Thoracic aorta (tissue), 2 donors: ENCODE data around the gene MAEL. TPM values are rescaled to one million over a fixed set of nuclear protein-coding genes. Genes with fewer than 3 reads are reported as not detected.
A peak's percentile ranks its signal among the peaks of the same experiment; 100 is the strongest.

Experiments
- ATAC-seq: fragments of 150-250 bp; one replicate; pipeline ENCODE4 v1.8.0; 2017; ENCODE audit warnings: low read depth; ENCODE audit not compliant: insufficient number of reproducible peaks, low FRiP score
- DNase-seq: peaks from one replicate; pipeline ENCODE4 v3.0.0-alpha.2; 2020; ENCODE audit warnings: low spot score
- H3K27ac ChIP-seq, 2 donors: fragments of 200-600 bp; sonication (generic); 1 replicate in 1 of 2; 2 replicates in 1 of 2; pipeline ENCODE4 v1.5.1; 2016; ENCODE audit warnings: mild to moderate bottlenecking in 2 of 2, moderate library complexity in 2 of 2
- H3K27me3 ChIP-seq: fragments of 200-600 bp; sonication (generic); replicated peaks from 2 replicates; pipeline ENCODE4 v1.6.0; 2016; ENCODE audit warnings: mild to moderate bottlenecking; ENCODE audit not compliant: insufficient read depth
- H3K36me3 ChIP-seq: fragments of 200-600 bp; sonication (generic); one replicate; pipeline ENCODE4 v1.5.1; 2016
- H3K4me1 ChIP-seq, 2 donors: fragments of 200-600 bp; sonication (generic); 1 replicate in 1 of 2; 2 replicates in 1 of 2; pipeline versions ENCODE4 v1.5.1 to v1.6.0; 2016; ENCODE audit warnings: low read depth in 2 of 2, mild to moderate bottlenecking in 1 of 2; ENCODE audit not compliant: control insufficient read depth in 1 of 2
- H3K4me3 ChIP-seq: fragments of 200-600 bp; sonication (generic); 2 replicates; pipeline ENCODE4 v1.5.1; 2016; ENCODE audit warnings: mild to moderate bottlenecking
- H3K9me3 ChIP-seq: fragments of 200-600 bp; sonication (generic); 2 replicates; pipeline ENCODE4 v1.5.1; 2016
- total RNA-seq, 2 donors: library from RNA; depleted of rRNA; stranded (reverse); fragments of >200 nt; gene quantifications; one replicate each; pipeline versions ENCODE4 v1.1.0 to v1.2.3, GENCODE V29; 2016
- TF ChIP-seq, protein P1 (sequence below): fragments of 200-600 bp; sonication (generic); IDR thresholded peaks from one replicate; pipeline ENCODE4 v1.5.1; 2019; ENCODE audit warnings: antibody characterized with exemption

Gene MAEL
- total RNA-seq, 2 donors from 2014 or later, result not detected

DNA sequence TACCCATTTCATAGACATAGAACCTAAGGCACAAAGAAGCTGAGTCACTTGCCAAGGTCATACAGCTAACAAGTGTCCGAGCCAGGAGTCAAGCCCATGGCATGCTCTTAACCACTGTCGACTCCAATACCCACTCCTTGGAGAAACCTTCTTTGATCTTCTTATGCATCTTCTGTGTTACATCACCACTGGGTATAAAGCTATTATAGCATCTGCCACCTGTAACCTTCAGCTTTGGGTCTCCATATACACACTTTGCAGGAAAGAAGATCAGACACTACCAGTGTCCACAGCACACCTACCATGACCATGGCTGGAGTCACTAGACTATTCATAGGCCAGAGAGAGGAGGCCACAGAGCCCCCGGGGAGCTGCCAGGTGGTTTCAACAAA is 72.0 kb downstream of the MAEL start:
- TF ChIP-seq, protein P1, sequence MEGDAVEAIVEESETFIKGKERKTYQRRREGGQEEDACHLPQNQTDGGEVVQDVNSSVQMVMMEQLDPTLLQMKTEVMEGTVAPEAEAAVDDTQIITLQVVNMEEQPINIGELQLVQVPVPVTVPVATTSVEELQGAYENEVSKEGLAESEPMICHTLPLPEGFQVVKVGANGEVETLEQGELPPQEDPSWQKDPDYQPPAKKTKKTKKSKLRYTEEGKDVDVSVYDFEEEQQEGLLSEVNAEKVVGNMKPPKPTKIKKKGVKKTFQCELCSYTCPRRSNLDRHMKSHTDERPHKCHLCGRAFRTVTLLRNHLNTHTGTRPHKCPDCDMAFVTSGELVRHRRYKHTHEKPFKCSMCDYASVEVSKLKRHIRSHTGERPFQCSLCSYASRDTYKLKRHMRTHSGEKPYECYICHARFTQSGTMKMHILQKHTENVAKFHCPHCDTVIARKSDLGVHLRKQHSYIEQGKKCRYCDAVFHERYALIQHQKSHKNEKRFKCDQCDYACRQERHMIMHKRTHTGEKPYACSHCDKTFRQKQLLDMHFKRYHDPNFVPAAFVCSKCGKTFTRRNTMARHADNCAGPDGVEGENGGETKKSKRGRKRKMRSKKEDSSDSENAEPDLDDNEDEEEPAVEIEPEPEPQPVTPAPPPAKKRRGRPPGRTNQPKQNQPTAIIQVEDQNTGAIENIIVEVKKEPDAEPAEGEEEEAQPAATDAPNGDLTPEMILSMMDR, result no peak
- no peak overlapping the region for H3K4me3 ChIP-seq
- no peak overlapping the region for H3K27ac ChIP-seq
- peaks cover 0 to 8% of the 10 kb centered on the region in 2 donors for H3K4me1 ChIP-seq
- H3K27me3 ChIP-seq, result no peaks in the 10 kb centered on the region
- H3K36me3 ChIP-seq, result no peaks in the 10 kb centered on the region
- ATAC-seq (no peak), DNase-seq (no peak)
- no peaks in the 10 kb centered on the region for H3K9me3 ChIP-seq

DNA sequence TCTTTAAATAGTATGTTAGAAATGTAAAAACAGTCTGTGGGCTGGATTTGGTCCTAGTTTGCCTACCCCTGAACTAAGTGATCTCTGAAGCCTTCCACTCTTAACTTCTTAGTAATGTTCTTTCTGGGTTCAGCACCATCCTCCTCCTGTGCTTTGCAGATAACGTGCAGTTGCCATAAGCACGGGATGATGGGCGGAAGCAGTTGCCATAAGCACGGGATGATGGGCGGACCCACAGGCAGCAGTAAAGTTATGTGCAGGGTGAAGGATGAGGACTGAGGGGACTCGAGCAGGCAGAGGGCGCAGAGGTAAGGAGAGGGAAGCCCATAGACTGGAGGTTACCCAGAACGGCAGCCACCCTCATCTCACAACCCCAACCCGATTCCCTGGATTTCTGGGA is 75.5 kb downstream of the MAEL start:
- Histone ChIP-seq H3K36me3 (no peaks in the 10 kb centered on the region), H3K27me3 (no peaks in the 10 kb centered on the region), H3K4me1 (no peaks in the 10 kb centered on the region), H3K4me3 (no peak overlapping the region), H3K27ac (no peak overlapping the region), H3K9me3 (no peaks in the 10 kb centered on the region)
- DNase-seq, result no peak
- TF ChIP-seq, protein P1, result no peak
- no peak for ATAC-seq

DNA sequence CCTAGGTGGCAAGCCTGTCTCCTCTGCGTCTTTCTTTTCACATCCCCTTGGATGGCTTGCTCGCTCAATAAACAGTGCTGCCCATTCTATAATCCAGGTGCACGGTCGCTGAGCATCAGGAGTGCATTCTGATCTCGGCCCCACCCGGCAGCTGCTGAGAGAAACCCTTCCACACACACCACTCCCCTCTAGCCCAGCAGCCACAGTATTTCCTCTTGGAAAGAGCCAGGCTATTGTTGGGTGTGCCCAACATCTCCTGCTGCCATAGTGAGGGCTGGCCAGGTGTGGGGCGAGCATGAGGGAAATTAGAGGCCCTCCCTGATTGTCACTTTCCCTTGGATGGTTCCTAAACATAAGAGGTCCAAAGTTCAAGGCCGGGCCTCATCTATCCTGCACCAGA is 76.4 kb downstream of the MAEL start:
- ATAC-seq, result no peak

DNA sequence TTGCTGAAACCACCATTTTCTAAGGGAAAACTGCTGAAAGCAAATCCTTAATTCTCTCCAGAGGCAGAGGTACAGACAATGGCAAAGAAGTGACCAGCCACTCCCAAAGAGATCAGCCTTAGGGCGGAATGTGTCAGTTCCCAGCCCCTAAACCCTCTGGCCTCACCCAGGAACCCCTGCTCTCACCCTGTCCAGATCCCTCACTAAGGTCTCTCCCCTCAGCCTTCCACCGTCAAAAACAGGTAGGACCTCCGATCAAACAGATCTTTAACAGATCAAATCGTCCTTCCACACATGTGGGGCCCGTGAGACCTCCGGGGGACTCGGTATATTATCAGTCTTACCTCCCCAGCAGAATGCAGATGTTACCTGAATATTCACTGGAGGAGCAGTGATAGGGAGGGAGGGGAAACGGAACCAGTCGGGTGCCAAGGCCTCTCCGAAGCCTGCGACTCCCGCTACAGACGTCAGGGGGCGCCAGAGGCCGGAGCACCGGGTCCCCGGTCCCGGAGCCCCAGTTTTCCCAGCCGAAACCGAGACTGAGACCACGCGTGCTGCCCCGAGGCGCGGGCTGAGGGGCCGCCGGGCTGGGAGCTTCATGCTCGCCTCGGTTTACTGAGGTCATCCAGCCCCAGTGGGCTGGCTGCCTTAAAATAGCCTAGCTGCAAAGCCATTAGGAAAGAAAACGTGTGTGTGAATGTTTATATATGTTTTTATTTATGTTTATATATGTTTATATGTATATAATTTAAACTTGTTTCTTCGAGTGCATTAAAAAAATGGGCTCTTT is 77.4 kb downstream of the MAEL start:
- Histone ChIP-seq H3K27ac (no peak overlapping the region), H3K9me3 (no peaks in the 10 kb centered on the region), H3K36me3 (no peaks in the 10 kb centered on the region), H3K4me1 (no peaks in the 10 kb centered on the region), H3K4me3 (peak overlapping the region; percentile 55), H3K27me3 (no peaks in the 10 kb centered on the region)
- DNase-seq (peak; percentile 21), ATAC-seq (no peak)
- TF ChIP-seq, protein P1, result peak; percentile 97

More for the DNA sequence above, 76.4 kb downstream of the MAEL start:
- Histone ChIP-seq H3K27ac (no peak overlapping the region), H3K4me3 (no peak overlapping the region), H3K27me3 (no peaks in the 10 kb centered on the region), H3K4me1 (no peaks in the 10 kb centered on the region), H3K36me3 (no peaks in the 10 kb centered on the region), H3K9me3 (no peaks in the 10 kb centered on the region)
- DNase-seq, result no peak
- TF ChIP-seq, protein P1, result no peak

DNA sequence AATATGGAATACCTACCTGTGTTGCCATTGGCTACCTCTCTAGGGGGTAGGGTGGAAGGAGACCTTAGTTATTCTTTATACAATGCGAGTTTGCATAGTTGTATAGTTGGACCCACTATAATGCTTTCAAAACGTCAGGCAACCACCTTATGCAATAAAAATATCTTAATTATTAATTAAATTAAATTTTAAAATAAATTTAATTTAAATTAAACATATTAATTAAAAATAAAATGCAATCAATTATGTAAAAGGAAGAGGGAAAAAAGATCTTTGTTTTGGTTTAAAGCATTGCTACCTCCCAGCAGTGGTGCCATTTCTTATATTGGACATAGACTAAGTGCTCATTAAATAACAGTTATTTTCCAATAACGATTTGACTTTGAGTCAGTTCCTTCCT is 78.8 kb downstream of the MAEL start:
- no peaks in the 10 kb centered on the region for H3K36me3 ChIP-seq
- DNase-seq, result no peak
- H3K9me3 ChIP-seq, result no peaks in the 10 kb centered on the region
- H3K27ac ChIP-seq, result no peak overlapping the region
- no peak for ATAC-seq
- H3K4me1 ChIP-seq, result no peaks in the 10 kb centered on the region
- H3K27me3 ChIP-seq, result no peaks in the 10 kb centered on the region
- TF ChIP-seq, protein P1, result no peak
- no peak overlapping the region for H3K4me3 ChIP-seq
